Activated B cell treated with CpG ODN at 0.5 μM for 24 hours (primary cell): Measurements from ENCODE around the gene NSDHL. TPM values are rescaled to one million over a fixed set of nuclear protein-coding genes. Genes with fewer than 3 reads are reported as not detected.
"Not testable (repeated sequence)": the region's sequence is repeated elsewhere in the genome, so short reads cannot be mapped to it uniquely, and the experiment has no call there.

Experiments used
- ATAC-seq: fragments of 200-7000 bp; cut with Tn5 transposase; one replicate; pipeline ENCODE4 v1.10.0; 2021; ENCODE audit warnings: low read depth, mild to moderate bottlenecking, moderate library complexity
- CTCF ChIA-PET: fragments of 350-600 bp; sonication (Branson Sonifier 250); formaldehyde crosslinking; loops from one replicate; lab custom pipeline; 2021; ENCODE audit warnings: antibody characterized with exemption; lab: Charles Lee
- POLR2A ChIA-PET: fragments of 350-600 bp; sonication (Branson Sonifier 250); formaldehyde crosslinking; loops from one replicate; lab custom pipeline; 2021; ENCODE audit warnings: antibody characterized with exemption; lab: Charles Lee
- DNase-seq: peaks from one replicate; pipeline ENCODE4 v3.0.0; 2022
- H3K27ac Mint-ChIP-seq: one replicate; pipeline ENCODE4 v1.8.0; 2020; ENCODE audit warnings: mixed read lengths
- H3K27me3 Mint-ChIP-seq: one replicate; pipeline ENCODE4 v1.8.0; 2021; ENCODE audit warnings: mixed read lengths
- H3K36me3 Mint-ChIP-seq: one replicate; pipeline ENCODE4 v1.8.0; 2021; ENCODE audit warnings: low read depth, mixed read lengths
- H3K4me1 Mint-ChIP-seq: one replicate; pipeline ENCODE4 v1.8.0; 2021; ENCODE audit warnings: mixed read lengths
- H3K4me3 Mint-ChIP-seq: one replicate; pipeline ENCODE4 v1.8.0; 2020; ENCODE audit warnings: mild to moderate bottlenecking, mixed read lengths
- H3K9me3 Mint-ChIP-seq: one replicate; pipeline ENCODE4 v1.8.0; 2020; ENCODE audit warnings: mixed read lengths
- CTCF ChIP-seq: fragments of 200-600 bp; IDR thresholded peaks from one replicate; pipeline ENCODE4 v1.8.0; 2022; ENCODE audit warnings: antibody characterized with exemption, mild to moderate bottlenecking
- intact Hi-C: fragments of 100-400 bp; cut with micrococcal nuclease; formaldehyde crosslinking; loops from one replicate; pipeline ENCODE4 v1.15.1; 2024
- total RNA-seq: library from RNA; stranded (reverse); gene quantifications from 2 replicates; pipeline ENCODE4 v1.2.3, GENCODE V29; 2022

The NSDHL gene
- 17.8 and 18.4 TPM in 2 replicates for total RNA-seq

- ChIA-PET POLR2A (interaction anchor here (0.6 to 1.2 kb wide), 2 partner anchors 1434 to 1732 kb away, joined by 3 to 6 read pairs; partner anchors contain the start of gene VMA21), CTCF (interaction anchor here (1.0 kb wide), 1 partner anchor 111 kb away, joined by 3 read pairs; no protein-coding TSS in a partner anchor)
- Mint-ChIP-seq H3K27me3 (no peaks in the 10 kb centered on the region), H3K4me1 (peaks cover 29% of the 10 kb centered on the region), H3K4me3 (peak within 1 kb of the TSS; percentile 94), H3K36me3 (peaks cover 22% of the 10 kb centered on the region), H3K9me3 (no peaks in the 10 kb centered on the region), H3K27ac (peak within 1 kb of the TSS; percentile 94)
- no peak for TF ChIP-seq CTCF
- intact Hi-C loops = loop anchor here (2.0 kb wide), 1 partner anchor 1434 kb away; the partner anchor contains the start of gene VMA21
- ATAC-seq (peak; percentile 97), DNase-seq (peak; percentile 84)
These were observed at the start of gene NSDHL, which contains the start of gene CETN2 for GRCh38 chrX:152830312-152831305. Gene NSDHL (plus strand): TSS chrX:152831063. CDS start chrX:152846325, 15,262 bp downstream. Gene CETN2 (minus strand): TSS chrX:152830757. CDS start chrX:152830710, 47 bp downstream.

GRCh38 chrX:152787062-152787461 is 43.8 kb upstream of the NSDHL start:
- H3K4me3 Mint-ChIP-seq, H3K9me3 Mint-ChIP-seq, POLR2A ChIA-PET, H3K4me1 Mint-ChIP-seq, H3K27me3 Mint-ChIP-seq, intact Hi-C loops, H3K36me3 Mint-ChIP-seq, CTCF ChIA-PET, ATAC-seq, H3K27ac Mint-ChIP-seq, DNase-seq: not testable (repeated sequence)

- Mint-ChIP-seq H3K36me3 (no peaks in the 10 kb centered on the region), H3K4me1 (no peaks in the 10 kb centered on the region), H3K27me3 (peaks cover 6% of the 10 kb centered on the region), H3K9me3 (no peaks in the 10 kb centered on the region), H3K4me3 (no peak overlapping the region), H3K27ac (no peak overlapping the region)
- POLR2A ChIA-PET = no interaction called here
- intact Hi-C loops = no loop called here
- DNase-seq (no peak), ATAC-seq (no peak)
- no peak for TF ChIP-seq CTCF
- CTCF ChIA-PET = no interaction called here
These were observed 31.9 kb upstream of the NSDHL start for GRCh38 chrX:152798945-152799344.

GRCh38 chrX:152806035-152806434 is 24.8 kb upstream of the NSDHL start:
- Mint-ChIP-seq H3K4me1 (no peaks in the 10 kb centered on the region), H3K36me3 (no peaks in the 10 kb centered on the region), H3K27ac (no peak overlapping the region), H3K27me3 (peaks cover 15% of the 10 kb centered on the region), H3K9me3 (no peaks in the 10 kb centered on the region), H3K4me3 (no peak overlapping the region)
- no peak for DNase-seq
- ChIA-PET POLR2A (no interaction called here), CTCF (no interaction called here)
- intact Hi-C loops = no loop called here
- no peak for ATAC-seq
- TF ChIP-seq CTCF = no peak

- Mint-ChIP-seq H3K4me3 (no peak overlapping the region), H3K27ac (no peak overlapping the region), H3K4me1 (peaks cover 2% of the 10 kb centered on the region), H3K36me3 (no peaks in the 10 kb centered on the region), H3K27me3 (peaks cover 10% of the 10 kb centered on the region), H3K9me3 (no peaks in the 10 kb centered on the region)
- ATAC-seq = no peak
- ChIA-PET CTCF (no interaction called here), POLR2A (no interaction called here)
- DNase-seq = no peak
- intact Hi-C loops = no loop called here
- TF ChIP-seq CTCF = no peak
These were observed 20.5 kb upstream of the NSDHL start for GRCh38 chrX:152810403-152810802.
